ENCODE measurements around the gene LRSAM1.

Gene LRSAM1

GRCh38 chr9:127426756-127427155 lies 24.6 kb upstream of the LRSAM1 start:
- no peak for DNase-seq (ENCODE audit: low spot score)

GRCh38 chr9:127428348-127428747 lies 23.0 kb upstream of the LRSAM1 start:
- no peak for DNase-seq (ENCODE audit: low spot score)

GRCh38 chr9:127430415-127430814 lies 20.9 kb upstream of the LRSAM1 start:
- DNase-seq (ENCODE audit: low spot score), result no peak

GRCh38 chr9:127437497-127438264 lies 13.6 kb upstream of the LRSAM1 start:
- DNase-seq (ENCODE audit: low spot score), result no peak

GRCh38 chr9:127438394-127438793 lies 12.9 kb upstream of the LRSAM1 start:
- DNase-seq (ENCODE audit: low spot score), result no peak

GRCh38 chr9:127444283-127444920 lies 6.9 kb upstream of the LRSAM1 start:
- DNase-seq (ENCODE audit: low spot score), result no peak

GRCh38 chr9:127444921-127445850 lies 6.1 kb upstream of the LRSAM1 start:
- DNase-seq (ENCODE audit: low spot score), result no peak

- no peak for DNase-seq (ENCODE audit: low spot score)
Measured at GRCh38 chr9:127445851-127446712, 5.2 kb upstream of the LRSAM1 start.

GRCh38 chr9:127446713-127447415 lies 4.4 kb upstream of the LRSAM1 start:
- no peak for DNase-seq (ENCODE audit: low spot score)

- no peak for DNase-seq (ENCODE audit: low spot score)
Measured at GRCh38 chr9:127447416-127448111, 3.7 kb upstream of the LRSAM1 start.

- DNase-seq (ENCODE audit: low spot score), result no peak
Measured at GRCh38 chr9:127448112-127448805, 3.1 kb upstream of the LRSAM1 start.

GRCh38 chr9:127449332-127449966 lies 1.9 kb upstream of the LRSAM1 start:
- no peak for DNase-seq (ENCODE audit: low spot score)

GRCh38 chr9:127450243-127450760 lies 1.0 kb upstream of the LRSAM1 start:
- DNase-seq (ENCODE audit: low spot score), result no peak

- DNase-seq (ENCODE audit: low spot score), result no peak
Measured at GRCh38 chr9:127451608-127451857, 223 bp downstream of the LRSAM1 start.

GRCh38 chr9:127451858-127452656 lies 747 bp downstream of the LRSAM1 start:
- peak; percentile 73 for DNase-seq (ENCODE audit: low spot score)

GRCh38 chr9:127452691-127453090 lies 1.4 kb downstream of the LRSAM1 start:
- DNase-seq (ENCODE audit: low spot score), result no peak

GRCh38 chr9:127455324-127455992 lies 4.1 kb downstream of the LRSAM1 start:
- DNase-seq (ENCODE audit: low spot score), result no peak

Data from COLO829 (cell line).